WERI-Rb-1 (cell line): ENCODE data around the gene UST.

Experiments used
- DNase-seq: peaks from one replicate; pipeline ENCODE4 v3.0.0-alpha.2; 2020
- H3K27ac ChIP-seq: fragments of 250-450 bp; sonication (Bioruptor Pico); 2 replicates; pipeline ENCODE4 v1.5.1; 2020; ENCODE audit warnings: mild to moderate bottlenecking, moderate library complexity
- H3K27me3 ChIP-seq: fragments of 250-450 bp; sonication (Bioruptor Pico); 2 replicates; pipeline ENCODE4 v1.5.1; 2021; ENCODE audit warnings: mild to moderate bottlenecking, low read depth, moderate library complexity; ENCODE audit not compliant: insufficient read depth, severe bottlenecking
- H3K36me3 ChIP-seq: fragments of 250-450 bp; sonication (Bioruptor Pico); 2 replicates; pipeline ENCODE4 v1.5.1; 2020; ENCODE audit warnings: mild to moderate bottlenecking, moderate library complexity
- H3K4me3 ChIP-seq: 2 replicates; pipeline ENCODE4 v1.5.1; 2011; ENCODE audit warnings: low read depth, mild to moderate bottlenecking, control low read depth, low read length
- H3K9me3 ChIP-seq: fragments of 250-450 bp; sonication (Bioruptor Pico); 2 replicates; pipeline ENCODE4 v1.5.1; 2021; ENCODE audit warnings: mild to moderate bottlenecking, moderate library complexity; ENCODE audit not compliant: severe bottlenecking
- CTCF ChIP-seq: IDR thresholded peaks from 2 replicates; pipeline ENCODE4 v1.5.1; 2011; ENCODE audit warnings: low read depth, mild to moderate bottlenecking, control low read depth, inconsistent platforms, low read length

The UST gene

GRCh38 chr6:148789948-148790347, 43.1 kb downstream of the UST start:
- TF ChIP-seq CTCF: no peak
- H3K36me3 ChIP-seq: no peaks in the 10 kb centered on the region
- DNase-seq: no peak
- peaks cover 4% of the 10 kb centered on the region for H3K9me3 ChIP-seq
- H3K4me3 ChIP-seq: no peak overlapping the region
- H3K27ac ChIP-seq: no peak overlapping the region
- no peaks in the 10 kb centered on the region for H3K27me3 ChIP-seq

DNA sequence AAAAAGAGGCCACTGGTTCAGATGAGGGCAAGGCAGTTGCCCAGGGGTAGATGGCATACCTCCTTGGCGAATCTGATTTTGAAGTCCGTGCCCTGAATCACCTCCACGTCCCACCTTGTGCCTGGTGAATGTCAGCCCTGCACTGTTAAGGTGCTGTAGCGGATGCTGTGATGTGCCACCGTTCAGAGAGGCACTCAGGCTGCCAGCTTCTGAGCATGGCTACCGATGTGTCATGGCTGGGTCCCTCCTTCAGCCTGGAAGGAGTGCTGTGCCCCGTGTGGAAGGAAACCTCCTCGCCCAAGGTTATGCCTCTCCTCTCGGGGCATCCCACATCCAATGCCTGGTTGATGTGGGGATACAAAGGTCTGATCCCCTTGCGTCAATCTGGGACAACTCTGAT, 43.6 kb downstream of the UST start:
- no peak overlapping the region for H3K27ac ChIP-seq

GRCh38 chr6:148790817-148791216, 44.0 kb downstream of the UST start:
- no peaks in the 10 kb centered on the region for H3K27me3 ChIP-seq
- no peak for TF ChIP-seq CTCF
- no peak overlapping the region for H3K4me3 ChIP-seq
- H3K9me3 ChIP-seq: peaks cover 4% of the 10 kb centered on the region
- H3K36me3 ChIP-seq: no peaks in the 10 kb centered on the region
- DNase-seq: no peak
- no peak overlapping the region for H3K27ac ChIP-seq

More for the DNA sequence above, 43.6 kb downstream of the UST start:
- no peak for DNase-seq
- no peak overlapping the region for H3K4me3 ChIP-seq
- H3K27me3 ChIP-seq: no peaks in the 10 kb centered on the region
- no peaks in the 10 kb centered on the region for H3K36me3 ChIP-seq
- no peak for TF ChIP-seq CTCF
- H3K9me3 ChIP-seq: peaks cover 4% of the 10 kb centered on the region

GRCh38 chr6:148791372-148791771, 44.5 kb downstream of the UST start:
- TF ChIP-seq CTCF: no peak
- DNase-seq: no peak
- no peak overlapping the region for H3K4me3 ChIP-seq

DNA sequence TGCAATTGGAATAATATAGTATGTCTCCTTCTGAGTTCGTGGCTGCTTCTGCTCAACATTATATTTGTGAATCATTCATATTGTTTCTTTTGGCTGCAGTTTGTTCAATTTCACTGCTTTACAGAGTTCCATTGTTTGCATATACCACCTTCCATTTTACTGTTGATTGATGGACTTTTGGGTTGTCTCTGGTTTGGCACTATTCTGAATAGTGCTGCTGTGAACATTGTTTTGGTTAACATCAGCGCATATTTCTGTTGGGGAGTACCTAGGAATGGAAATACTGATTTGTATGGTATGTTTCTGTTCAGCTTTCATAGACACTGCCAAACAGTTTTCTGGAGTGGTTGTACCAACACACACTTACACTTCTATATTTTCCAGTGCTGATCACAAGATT, 46.9 kb downstream of the UST start:
- TF ChIP-seq CTCF: no peak
- DNase-seq: no peak
- H3K36me3 ChIP-seq: no peaks in the 10 kb centered on the region

More at GRCh38 chr6:148791372-148791771, 44.5 kb downstream of the UST start:
- Histone ChIP-seq H3K36me3 (no peaks in the 10 kb centered on the region), H3K27me3 (no peaks in the 10 kb centered on the region), H3K27ac (no peak overlapping the region), H3K9me3 (peaks cover 4% of the 10 kb centered on the region)

DNA sequence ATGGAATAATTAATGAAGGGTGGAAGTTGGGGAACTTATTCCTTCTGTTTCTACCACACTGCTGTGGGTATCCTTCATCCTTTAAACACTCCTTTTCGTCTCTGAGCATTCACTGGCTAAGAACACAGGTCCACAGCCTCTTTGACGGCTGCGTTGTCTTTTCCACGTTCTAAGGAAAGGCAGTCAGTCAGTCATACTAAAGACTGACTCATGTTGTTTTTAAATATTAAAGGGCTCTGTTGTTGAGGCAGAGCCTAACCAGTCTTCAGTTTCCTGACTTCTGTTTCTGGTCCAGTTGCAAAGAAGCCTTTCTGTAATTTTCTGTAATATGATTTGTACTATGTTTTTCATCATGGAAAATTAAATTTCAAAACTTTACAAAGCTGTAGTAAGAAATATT, 48.0 kb downstream of the UST start:
- no peak for DNase-seq
- Histone ChIP-seq H3K9me3 (peaks cover 4% of the 10 kb centered on the region), H3K4me3 (no peak overlapping the region), H3K27ac (no peak overlapping the region), H3K36me3 (no peaks in the 10 kb centered on the region), H3K27me3 (no peaks in the 10 kb centered on the region)
- no peak for TF ChIP-seq CTCF

More for the DNA sequence above, 46.9 kb downstream of the UST start:
- Histone ChIP-seq H3K27me3 (no peaks in the 10 kb centered on the region), H3K27ac (no peak overlapping the region), H3K4me3 (no peak overlapping the region), H3K9me3 (peaks cover 4% of the 10 kb centered on the region)
